HepG2 (cell line): ENCODE results near the gene INF2. TPM values are rescaled to one million over a fixed set of nuclear protein-coding genes. Genes with fewer than 3 reads are reported as not detected.

Experiments used
- DRAP1 ChIP-seq: IDR thresholded peaks from 2 replicates; pipeline ENCODE4 v1.6.1; 2016; ENCODE audit warnings: missing genetic modification reagents, missing compliant biosample characterization
- E2F1 ChIP-seq: sonication (generic); formaldehyde crosslinking; IDR thresholded peaks from 2 replicates; pipeline ENCODE4 v1.5.0; 2020; ENCODE audit warnings: missing genetic modification reagents
- ETV5 ChIP-seq: IDR thresholded peaks from 2 replicates; pipeline ENCODE4 v1.6.1; 2018; ENCODE audit warnings: missing biosample characterization, missing genetic modification reagents, inconsistent platforms, borderline replicate concordance
- HOMEZ ChIP-seq: IDR thresholded peaks from 2 replicates; pipeline ENCODE4 v1.6.1; 2016; ENCODE audit warnings: low read depth
- KDM5A ChIP-seq: fragments of 200-600 bp; sonication (generic); IDR thresholded peaks from 2 replicates; pipeline ENCODE4 v1.7.0; 2018; ENCODE audit warnings: antibody characterized with exemption, mild to moderate bottlenecking, low read length, borderline replicate concordance
- KLF12 ChIP-seq: sonication (generic); formaldehyde crosslinking; IDR thresholded peaks from 2 replicates; pipeline ENCODE4 v1.4.0; 2020; ENCODE audit warnings: missing genetic modification reagents, borderline replicate concordance
- MEIS2 ChIP-seq: sonication (generic); formaldehyde crosslinking; IDR thresholded peaks from 2 replicates; pipeline ENCODE4 v1.9.0; 2021; ENCODE audit warnings: mild to moderate bottlenecking, missing genetic modification reagents
- TCF7 ChIP-seq: sonication (generic); IDR thresholded peaks from 2 replicates; pipeline ENCODE4 v1.6.1; 2016; ENCODE audit warnings: antibody characterized with exemption, low read depth
- TFDP2 ChIP-seq: sonication (generic); formaldehyde crosslinking; IDR thresholded peaks from 2 replicates; pipeline ENCODE4 v1.4.0; 2020; ENCODE audit warnings: missing genetic modification reagents
- THRA ChIP-seq: sonication (generic); formaldehyde crosslinking; IDR thresholded peaks from 2 replicates; pipeline ENCODE4 v1.4.0; 2020; ENCODE audit warnings: missing genetic modification reagents, borderline replicate concordance
- TRIM24 ChIP-seq: sonication (generic); formaldehyde crosslinking; IDR thresholded peaks from 2 replicates; pipeline ENCODE4 v1.8.0; 2022; ENCODE audit warnings: mild to moderate bottlenecking, missing genetic modification reagents
- ZFP91 ChIP-seq: sonication (generic); formaldehyde crosslinking; IDR thresholded peaks from 2 replicates; pipeline ENCODE4 v1.9.0; 2022; ENCODE audit warnings: missing genetic modification reagents, mild to moderate bottlenecking, borderline replicate concordance
- ZNF124 ChIP-seq: sonication (generic); formaldehyde crosslinking; IDR thresholded peaks from 2 replicates; pipeline ENCODE4 v1.4.0; 2020; ENCODE audit warnings: missing genetic modification reagents
- ZNF264 ChIP-seq: sonication (generic); formaldehyde crosslinking; IDR thresholded peaks from 2 replicates; pipeline ENCODE4 v1.4.0; 2020; ENCODE audit warnings: missing genetic modification reagents
- ZNF362 ChIP-seq: sonication (generic); formaldehyde crosslinking; IDR thresholded peaks from 2 replicates; pipeline ENCODE4 v1.4.0; 2020; ENCODE audit warnings: missing genetic modification reagents, mild to moderate bottlenecking, borderline replicate concordance
- ZNF747 ChIP-seq: sonication (generic); formaldehyde crosslinking; IDR thresholded peaks from 2 replicates; pipeline ENCODE4 v1.8.1; 2023; ENCODE audit warnings: missing genetic modification reagents, mild to moderate bottlenecking, borderline replicate concordance
- ZNF749 ChIP-seq: sonication (generic); formaldehyde crosslinking; IDR thresholded peaks from 2 replicates; pipeline ENCODE4 v1.8.0; 2022; ENCODE audit warnings: mild to moderate bottlenecking, missing genetic modification reagents, moderate library complexity, borderline replicate concordance
- ZNF775 ChIP-seq: sonication (generic); formaldehyde crosslinking; IDR thresholded peaks from 2 replicates; pipeline ENCODE4 v1.4.0; 2020; ENCODE audit warnings: missing genetic modification reagents, mild to moderate bottlenecking, moderate library complexity, borderline replicate concordance
- ZNF883 ChIP-seq: sonication (generic); formaldehyde crosslinking; IDR thresholded peaks from 2 replicates; pipeline ENCODE4 v1.5.1; 2020; ENCODE audit warnings: mild to moderate bottlenecking, missing genetic modification reagents; ENCODE audit errors: not compliant biosample characterization
- polyA plus RNA-seq, 8 experiments: library from polyadenylated mRNA; depleted of rRNA in 3 of 8; stranded (reverse) in 7 of 8; unstranded in 1 of 8; fragments of >200 nt; fragmentation: Illumina TruSeq in 4 of 8; extraction: Trizol in 4 of 8; gene quantifications; 2 replicates each; pipeline versions ENCODE4 v1.2.1 to v1.2.3, GENCODE V29; 2011 to 2016; ENCODE audit warnings: low read depth in 4 of 8, missing spikeins in 1 of 8, mixed read lengths in 1 of 8; ENCODE audit not compliant: insufficient read depth in 1 of 8
- total RNA-seq, 5 experiments: library from RNA; depleted of rRNA; stranded (reverse); fragments of >200 nt; fragmentation: Illumina TruSeq; extraction: Trizol; gene quantifications; 2 replicates each; pipeline ENCODE4 v1.2.3, GENCODE V29; 2016; ENCODE audit warnings: low read depth in 1 of 5

INF2 gene
- total and polyA plus RNA-seq, 2 of the 13 experiments (the other 11 are each of a cell fraction or from before 2014, with no cell fraction given), result 16.4 to 26.4 TPM

GRCh38 chr14:104686624-104687517 lies 2.5 kb upstream of the INF2 start (continued):
- TF ChIP-seq DRAP1 (CRISPR knock-in tag), result 0 out of 2 replicates have a peak, but pooled peaks have one; percentile 25
- TF ChIP-seq E2F1, result no peak
- no peak for TF ChIP-seq HOMEZ (CRISPR knock-in tag)
- no peak for TF ChIP-seq ZNF362 (CRISPR knock-in tag)
- no peak for TF ChIP-seq ZNF775
- TF ChIP-seq KLF12 (CRISPR knock-in tag), result no peak
- no peak for TF ChIP-seq MEIS2
- TF ChIP-seq ZNF124 (CRISPR knock-in tag), result no peak
- no peak for TF ChIP-seq TCF7
- TF ChIP-seq ZNF747, result no peak
- TF ChIP-seq ZNF883, result peak; percentile 23
- no peak for TF ChIP-seq ZNF264 (CRISPR knock-in tag)
- 0 out of 2 replicates have a peak, but pooled peaks have one; percentile 31 for TF ChIP-seq ZFP91 (CRISPR knock-in tag)
- TF ChIP-seq TFDP2 (CRISPR knock-in tag), result no peak
- TF ChIP-seq KDM5A, result no peak
- no peak for TF ChIP-seq THRA
- TF ChIP-seq TRIM24 (CRISPR knock-in tag), result no peak
- peak; percentile 53; the same call in 1 of the 2 replicates for TF ChIP-seq ETV5
- no peak for TF ChIP-seq ZNF749 (CRISPR knock-in tag)
